A549 treated with AZD9567 at 1 μM for 4 hours (cell line): Measurements from ENCODE around the gene CFAP54. TPM values are rescaled to one million over a fixed set of nuclear protein-coding genes. Genes with fewer than 3 reads are reported as not detected.

Source experiments
- total RNA-seq: library from RNA; stranded (reverse); fragments of 200-300 nt; extraction: Qiagen RNA extraction; gene quantifications from 5 replicates; pipeline ENCODE4 v1.2.3, GENCODE V29; 2022; ENCODE audit not compliant: insufficient read depth

CFAP54 gene, protein sequence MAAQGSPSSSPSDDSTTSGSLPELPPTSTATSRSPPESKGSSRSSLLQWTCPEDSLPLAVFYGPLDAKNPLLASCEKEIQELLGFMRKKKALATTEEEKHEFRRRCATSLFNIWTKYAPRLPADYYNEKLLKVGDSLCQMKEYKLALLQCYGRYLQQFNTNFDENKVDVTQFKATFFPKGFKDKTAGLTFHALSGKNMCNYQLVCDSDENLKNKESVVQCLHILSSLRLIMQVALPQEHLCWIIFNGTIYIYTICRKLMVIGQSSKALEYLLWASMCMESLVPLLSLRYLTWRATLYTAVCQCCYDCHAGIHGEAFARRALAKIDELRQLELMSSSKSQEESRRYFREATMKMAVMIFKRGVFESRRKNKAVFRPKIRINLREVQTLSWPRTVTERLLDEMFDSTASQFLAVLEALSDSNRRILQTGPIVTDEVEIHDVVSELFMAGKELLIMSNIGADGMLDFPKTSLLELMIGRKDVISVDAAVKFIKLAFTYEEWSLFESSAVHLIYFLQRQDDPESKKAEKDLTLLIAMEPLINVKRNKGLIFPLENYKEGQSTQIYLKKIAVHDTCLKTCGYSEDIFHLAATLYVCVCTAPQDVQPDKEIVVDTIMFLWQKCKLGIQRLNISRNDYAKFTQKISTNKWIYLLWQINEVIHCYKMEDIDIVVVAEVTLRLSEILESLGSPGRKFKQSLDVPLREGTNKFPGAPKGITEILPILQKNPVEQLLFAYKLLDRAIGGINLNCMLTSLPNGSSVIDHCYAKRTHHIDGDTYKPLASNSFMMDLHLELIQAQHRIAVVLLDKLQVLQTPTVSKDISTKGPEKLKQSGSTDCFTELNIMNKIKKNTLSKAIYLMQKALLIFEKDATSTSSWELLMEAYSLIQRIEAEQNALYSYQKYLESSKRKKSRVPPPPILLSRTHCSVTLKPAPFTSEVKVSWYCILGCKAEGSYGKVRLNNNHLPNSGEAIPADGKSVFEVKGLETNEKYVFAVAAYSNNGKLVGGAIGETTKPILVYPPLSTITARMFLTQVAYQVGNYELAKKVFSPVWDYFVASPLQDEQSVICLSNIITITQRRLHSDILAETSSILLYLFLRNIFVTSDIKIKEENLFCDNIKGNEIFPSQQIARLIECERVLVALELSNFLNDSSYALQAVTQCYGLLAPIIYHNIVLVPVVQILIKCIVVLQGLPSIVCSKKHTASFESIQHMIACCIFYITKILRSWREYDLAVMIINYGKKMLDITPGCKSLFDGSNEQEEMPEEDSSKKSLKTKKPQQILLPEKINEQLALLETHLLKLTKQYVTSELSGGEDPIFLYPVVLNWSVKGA (N-terminal part only)
- total RNA-seq = 0.25 to 1.4 TPM (median 1.00 TPM) in 5 replicates

DNA sequence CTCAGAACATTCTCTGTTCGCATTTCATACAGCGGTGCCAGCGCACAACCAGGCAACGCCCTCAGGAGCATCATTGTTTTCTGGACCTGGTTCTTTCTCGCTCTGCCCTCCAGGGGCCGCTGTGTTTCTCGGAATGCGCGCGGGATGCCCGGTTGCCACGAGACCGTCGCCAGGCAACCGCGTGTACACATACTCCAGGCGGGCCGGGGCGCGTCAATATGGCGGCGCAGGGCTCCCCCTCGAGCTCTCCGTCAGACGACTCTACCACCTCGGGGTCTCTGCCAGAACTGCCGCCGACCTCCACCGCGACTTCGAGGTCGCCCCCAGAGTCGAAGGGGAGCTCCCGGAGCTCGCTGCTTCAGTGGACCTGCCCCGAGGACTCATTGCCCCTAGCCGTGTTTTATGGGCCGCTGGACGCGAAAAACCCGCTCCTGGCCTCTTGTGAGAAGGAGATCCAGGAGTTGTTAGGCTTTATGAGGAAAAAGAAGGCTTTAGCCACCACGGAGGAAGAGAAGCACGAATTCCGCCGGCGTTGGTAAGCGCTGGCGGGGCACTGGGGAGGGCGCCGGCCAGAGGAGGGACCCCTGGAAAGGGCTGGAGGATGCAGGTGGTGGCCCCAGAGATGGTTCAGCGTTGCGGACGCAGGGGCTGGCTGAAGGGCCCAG is at the start of gene CFAP54:
CFAP54 (plus strand) TSS at position 186 of the 665 bp plus-strand sequence; CDS start at position 219, 33 bp downstream.

DNA sequence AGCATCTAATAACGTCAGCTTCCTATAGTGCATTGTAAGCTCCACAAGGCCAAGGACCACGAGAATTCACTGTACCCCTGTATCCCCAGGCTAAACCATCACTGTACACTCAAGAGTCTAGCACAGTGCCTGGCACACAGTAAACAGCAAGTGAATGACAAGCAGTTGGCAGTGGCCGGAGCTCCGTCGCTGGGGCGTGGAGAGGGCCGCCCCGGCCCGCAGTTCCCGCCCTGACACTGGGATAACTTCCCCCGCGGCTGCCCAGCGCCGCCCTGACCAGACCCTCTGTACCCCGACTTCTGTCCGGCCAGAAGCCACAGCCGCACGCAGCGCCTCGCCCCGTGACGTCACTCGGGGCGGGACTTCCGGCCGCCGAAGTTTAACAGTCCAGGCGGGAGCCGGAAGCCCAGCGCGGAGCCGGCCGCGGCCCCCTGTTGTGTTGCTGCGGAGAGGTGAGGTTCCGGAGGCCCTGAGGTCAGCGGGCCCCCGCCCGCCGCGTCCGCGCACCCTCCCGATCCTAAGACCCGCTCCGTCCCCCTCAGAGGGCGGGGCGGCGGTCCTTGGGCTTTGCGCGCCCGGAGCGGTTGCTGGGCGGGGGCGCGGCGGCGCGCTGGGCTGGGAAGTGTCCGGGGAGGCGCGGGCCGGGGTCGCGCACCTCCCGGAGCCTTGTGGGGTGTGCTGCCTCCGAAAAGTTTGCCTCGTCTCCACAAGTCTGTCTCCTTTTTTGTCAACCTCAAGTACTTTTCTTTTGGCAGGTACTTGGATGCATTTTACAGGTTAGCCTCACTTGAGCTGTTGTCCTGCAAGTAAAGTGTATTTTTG is 417.7 kb downstream of the CFAP54 start, which contains the start of gene NEDD1:
NEDD1 (plus strand) TSS at position 409 of the 822 bp plus-strand sequence. CDS start 2,503 bp downstream, outside the sequence.

Other genes with a start within 250 kb of the CFAP54 start
- 11.1 to 21.0 TPM (median 12.8 TPM) in 5 replicates for gene CDK17, start 89.1 kb upstream of the CFAP54 start, total RNA-seq